Measurements from ENCODE around the gene DUOXA1. TPM values are rescaled to one million over a fixed set of nuclear protein-coding genes. Genes with fewer than 3 reads are reported as not detected.

Gene DUOXA1
- total RNA-seq, 1 donor from 2014 or later = not detected

GRCh38 chr15:45134046-45134445, 4.4 kb upstream of the DUOXA1 start:
- no peak for ATAC-seq
- DNase-seq (ENCODE audit: low spot score) = no peak

DNA sequence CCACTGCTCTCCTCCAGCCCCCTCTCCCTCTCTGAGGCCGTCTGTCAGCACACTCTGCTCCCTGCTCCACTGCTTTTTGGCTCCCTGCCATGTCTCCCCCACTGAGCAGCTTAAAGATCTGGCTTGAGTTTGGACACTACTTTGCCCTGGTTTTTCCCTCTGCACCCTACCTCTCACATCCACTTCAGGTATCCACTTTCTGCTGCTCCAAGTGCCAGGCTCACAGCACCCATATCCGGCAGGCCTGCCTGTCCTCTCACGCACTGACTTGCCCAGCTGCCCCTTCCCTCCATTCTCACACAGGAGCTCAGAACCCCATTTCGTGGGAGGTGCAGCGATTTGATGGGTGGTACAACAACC, 3.9 kb upstream of the DUOXA1 start:
- ATAC-seq = no peak
- no peak for DNase-seq (ENCODE audit: low spot score)

- DNase-seq (ENCODE audit: low spot score) (no peak), ATAC-seq (no peak)
Observed at GRCh38 chr15:45132844-45133560, 3.3 kb upstream of the DUOXA1 start.

DNA sequence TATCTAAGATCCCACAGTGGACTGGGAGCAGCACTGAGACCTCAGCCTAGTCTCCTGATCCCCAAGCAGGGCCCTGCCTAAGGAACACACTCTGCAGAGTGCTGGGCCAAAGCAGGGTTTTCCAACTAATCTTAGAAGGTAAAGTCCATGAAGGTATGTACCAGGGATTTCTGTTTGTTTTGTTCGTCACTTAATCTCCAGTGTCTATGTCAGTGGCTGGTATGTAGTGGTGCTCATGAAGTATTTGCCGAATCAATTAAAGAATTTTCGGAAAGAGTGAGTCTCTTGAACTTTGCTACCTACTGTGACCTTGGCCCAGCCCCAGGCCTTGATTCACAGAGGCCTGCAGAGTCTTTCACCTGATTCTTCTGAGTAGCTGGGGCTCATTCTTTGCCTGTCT, 1.8 kb upstream of the DUOXA1 start:
- DNase-seq (ENCODE audit: low spot score) = no peak

DNA sequence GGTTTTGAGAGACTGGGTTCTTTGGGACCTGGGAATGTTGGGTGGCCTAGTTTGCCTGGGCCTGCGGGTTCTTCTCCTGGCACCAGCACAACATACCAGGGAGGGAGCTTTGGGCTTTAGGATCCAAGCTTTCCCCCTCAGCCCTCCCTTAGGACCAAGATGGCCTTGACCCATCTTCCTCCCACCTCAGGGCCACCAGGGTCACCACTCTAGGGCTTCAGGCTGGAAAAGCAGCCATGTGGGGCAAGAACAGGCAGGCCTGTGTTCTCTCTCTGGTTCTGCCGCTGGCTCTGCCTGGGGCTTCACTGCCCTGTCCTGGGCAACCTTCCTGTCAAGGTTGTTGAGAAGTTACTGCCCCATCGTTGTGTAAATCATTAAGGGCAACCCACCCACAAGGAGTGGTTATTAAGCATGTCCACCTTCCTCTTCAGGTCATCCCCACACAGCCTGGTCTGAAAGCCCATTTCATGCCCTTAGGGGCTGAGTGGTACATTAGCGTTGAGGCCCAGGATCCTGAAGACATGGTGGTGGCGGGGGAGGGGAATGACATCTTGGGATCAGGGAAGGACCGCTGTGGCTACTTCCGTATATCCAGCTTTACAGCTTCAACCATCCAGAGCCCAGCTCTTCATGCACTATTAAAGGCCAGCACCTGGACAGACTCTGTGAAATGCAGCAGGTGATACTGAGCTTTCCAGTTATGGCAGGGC, 767 bp upstream of the DUOXA1 start:
- no peak for DNase-seq (ENCODE audit: low spot score)

More for the DNA sequence above, 1.8 kb upstream of the DUOXA1 start:
- ATAC-seq = no peak

DNA sequence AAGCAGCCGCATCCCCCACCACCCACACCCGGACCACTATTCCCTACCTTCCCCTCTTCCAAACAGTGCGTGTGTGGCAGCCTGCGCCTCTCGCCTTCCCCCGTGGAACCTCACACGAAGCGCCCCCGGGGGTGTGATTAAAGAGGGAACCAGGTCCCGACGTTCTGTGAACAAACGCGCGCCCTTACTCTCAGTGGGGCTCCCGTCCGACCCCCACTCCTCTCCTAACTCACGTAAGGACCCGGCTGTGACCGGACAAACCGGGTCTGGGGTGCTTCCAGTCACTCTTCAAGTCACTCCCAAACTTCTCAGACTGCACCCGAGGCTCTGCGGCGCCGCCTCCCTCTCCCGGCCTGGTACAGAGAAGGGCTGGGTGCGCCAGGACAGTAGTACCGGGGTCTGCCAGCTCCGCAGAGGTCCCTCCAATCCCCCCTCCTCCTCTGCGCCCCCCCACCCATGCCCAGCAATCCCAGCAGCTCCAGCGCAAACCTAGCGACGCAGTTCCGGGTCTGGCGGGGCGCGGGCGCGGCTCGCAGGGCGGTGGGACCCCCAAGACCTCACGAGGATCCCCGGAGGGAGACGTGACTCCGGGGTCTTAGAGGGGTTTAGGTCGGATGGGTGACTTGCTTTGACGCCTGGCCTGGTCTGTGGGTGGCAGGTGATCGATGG, 574 bp downstream of the DUOXA1 start:
- DNase-seq (ENCODE audit: low spot score) (no peak), ATAC-seq (no peak)

More for the DNA sequence above, 767 bp upstream of the DUOXA1 start:
- ATAC-seq = no peak

DNA sequence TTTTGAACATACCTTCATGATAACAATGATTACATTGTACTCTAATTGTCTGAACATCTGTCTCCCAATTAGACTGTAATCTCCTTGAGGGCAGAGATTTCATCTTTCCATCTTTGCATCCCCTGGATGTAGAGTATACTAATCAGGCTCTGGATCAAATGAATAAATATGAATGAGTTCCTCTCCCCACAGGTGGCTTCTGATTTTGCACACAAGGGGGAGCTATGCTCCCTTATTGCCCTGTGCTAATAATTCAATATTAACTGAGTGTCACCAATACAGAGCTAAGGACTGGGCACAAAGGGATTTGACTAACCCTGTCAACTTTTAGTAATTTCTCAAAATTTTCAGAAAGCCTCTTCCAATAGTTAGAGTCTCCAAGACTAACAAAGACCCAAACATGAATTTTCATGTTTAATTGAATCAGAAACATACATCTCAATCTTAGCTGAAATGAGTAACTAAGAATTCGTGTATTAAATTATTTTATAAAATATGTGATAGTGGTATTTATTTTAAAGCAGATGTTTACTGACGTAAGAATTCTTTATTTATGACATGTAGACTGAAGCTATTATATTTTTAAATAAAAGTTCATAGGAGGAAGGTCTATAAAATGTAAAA, 3.0 kb downstream of the DUOXA1 start:
- no peak for DNase-seq (ENCODE audit: low spot score)
- ATAC-seq = peak; percentile 89

DNA sequence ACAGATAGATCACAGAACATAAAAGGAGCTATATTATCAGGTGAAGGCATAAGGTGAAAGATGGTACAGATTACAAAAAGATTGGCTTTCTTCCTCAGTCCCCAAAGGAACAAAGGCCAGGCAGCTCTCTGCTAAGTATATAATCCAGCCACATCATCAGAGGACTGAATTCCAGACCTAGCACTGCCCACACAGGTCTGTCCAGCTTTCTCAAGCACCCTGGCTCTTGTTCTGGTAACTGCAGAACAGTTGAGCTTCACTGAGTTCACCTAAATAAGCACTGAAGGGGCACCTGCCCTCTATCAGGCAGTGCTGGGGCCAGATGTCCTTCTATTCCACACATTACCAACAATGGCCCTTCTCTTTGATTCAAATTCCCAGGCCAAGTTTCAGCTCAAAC, 6.3 kb downstream of the DUOXA1 start:
- DNase-seq (ENCODE audit: low spot score) (no peak), ATAC-seq (no peak)

DNA sequence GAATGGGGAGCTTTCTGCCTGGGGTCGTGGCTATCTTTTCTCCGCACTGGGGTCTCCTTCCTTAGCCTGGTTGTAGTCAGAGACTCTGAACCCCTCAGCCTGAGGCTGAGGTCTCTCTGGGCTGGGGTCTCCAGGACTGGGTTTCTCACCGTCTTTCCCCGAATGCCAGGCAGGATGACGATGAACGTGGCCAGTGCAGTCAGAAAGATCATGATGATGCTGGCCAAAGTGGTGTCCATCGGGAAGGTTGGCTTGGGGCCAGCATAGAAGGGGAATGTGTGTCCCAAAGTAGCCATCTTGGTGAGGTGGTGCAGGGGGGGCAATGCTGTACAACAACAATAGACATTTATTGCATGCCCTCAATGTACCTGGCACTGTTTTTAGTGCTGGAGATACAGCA, 7.0 kb downstream of the DUOXA1 start:
- DNase-seq (ENCODE audit: low spot score) (no peak), ATAC-seq (no peak)

GRCh38 chr15:45121706-45122417, 7.8 kb downstream of the DUOXA1 start:
- ATAC-seq = no peak
- DNase-seq (ENCODE audit: low spot score) = no peak

DNA sequence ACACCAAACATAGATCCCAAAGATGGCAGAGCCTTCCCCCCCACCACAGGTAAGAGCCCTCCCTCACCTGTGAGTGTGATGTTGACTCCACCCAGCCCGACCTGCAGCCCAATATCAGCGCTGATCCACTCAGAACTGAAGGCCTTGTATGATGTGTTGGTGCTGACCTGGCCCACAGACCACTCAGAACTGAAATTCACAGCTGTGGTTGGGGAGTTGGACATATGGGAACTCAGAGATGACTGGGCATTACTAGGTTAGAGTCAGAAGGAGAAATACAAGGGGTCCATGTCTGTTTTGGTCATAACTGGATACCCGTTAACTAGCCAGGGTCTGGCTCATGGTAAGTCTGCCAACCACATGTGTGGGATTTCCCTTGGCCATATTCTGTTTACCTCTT, 8.7 kb downstream of the DUOXA1 start:
- DNase-seq (ENCODE audit: low spot score) (no peak), ATAC-seq (no peak)

DNA sequence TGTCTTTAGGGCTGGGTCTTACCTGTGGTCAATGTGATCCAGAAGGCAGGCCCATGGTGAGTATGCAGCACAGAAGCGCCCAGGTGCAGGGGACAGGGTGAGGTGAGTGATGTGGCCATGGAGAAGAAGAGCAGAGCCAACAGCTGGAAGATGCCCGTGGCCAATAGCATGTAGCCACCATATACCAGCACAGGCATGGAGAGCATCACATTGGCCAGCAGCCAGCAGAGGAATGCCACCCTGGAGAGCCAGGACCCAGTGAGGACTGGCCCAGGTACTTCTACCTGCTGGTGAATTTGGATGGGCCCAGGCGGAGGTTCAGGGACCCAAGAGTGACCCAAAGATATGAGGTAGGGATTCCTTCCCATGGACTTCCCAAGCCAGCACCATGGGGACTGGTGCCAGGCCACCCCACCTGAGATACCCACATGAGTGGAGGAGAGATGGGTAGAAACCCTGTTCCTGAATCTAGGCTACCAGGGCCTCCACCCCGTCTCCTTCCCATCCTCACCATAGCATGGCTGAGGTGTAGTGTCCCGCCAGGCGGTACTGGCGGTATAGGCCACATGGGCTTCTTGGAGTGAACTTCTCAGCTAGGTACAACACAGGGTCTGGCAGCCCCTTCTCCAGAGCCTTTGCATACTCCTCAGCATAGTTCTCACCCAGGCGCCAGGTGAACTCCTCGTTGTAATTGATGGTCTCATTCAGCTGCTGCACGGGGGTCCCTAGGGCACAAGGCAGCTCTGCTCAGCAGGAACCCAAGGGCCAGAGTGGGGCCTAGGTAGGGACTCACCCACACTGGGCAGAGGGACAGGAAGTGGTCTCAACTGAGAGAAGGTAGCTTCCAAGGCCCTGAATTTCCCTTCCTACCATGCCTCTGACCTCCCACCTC, 9.4 kb downstream of the DUOXA1 start:
- DNase-seq (ENCODE audit: low spot score) = no peak

GRCh38 chr15:45118996-45119395, 10.7 kb downstream of the DUOXA1 start:
- DNase-seq (ENCODE audit: low spot score) (no peak), ATAC-seq (no peak)

More for the DNA sequence above, 9.4 kb downstream of the DUOXA1 start:
- ATAC-seq = no peak

DNA sequence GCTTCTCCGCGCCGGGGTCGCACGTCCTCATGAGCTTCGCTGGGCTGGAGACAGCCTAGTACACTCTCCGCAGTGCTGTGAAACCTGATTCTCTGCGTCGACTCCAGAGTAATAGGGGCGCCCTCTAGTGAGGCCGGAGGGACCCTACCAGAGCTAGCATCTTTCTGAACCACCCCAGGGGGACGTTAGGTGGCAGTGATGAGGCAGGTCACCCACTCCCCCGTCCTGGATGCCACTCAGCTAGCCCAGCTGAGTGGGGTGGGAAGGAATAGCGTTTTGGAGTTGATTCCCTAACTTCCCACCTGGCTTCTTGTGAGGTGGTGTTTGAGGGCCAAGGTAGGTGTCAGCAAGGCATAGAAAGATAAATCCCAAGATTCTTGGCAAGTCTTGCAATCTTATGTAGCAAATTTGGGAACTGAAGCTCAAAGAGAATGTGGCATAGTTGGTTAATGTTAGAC, 11.5 kb downstream of the DUOXA1 start:
- peak; percentile 97 for ATAC-seq

DNA sequence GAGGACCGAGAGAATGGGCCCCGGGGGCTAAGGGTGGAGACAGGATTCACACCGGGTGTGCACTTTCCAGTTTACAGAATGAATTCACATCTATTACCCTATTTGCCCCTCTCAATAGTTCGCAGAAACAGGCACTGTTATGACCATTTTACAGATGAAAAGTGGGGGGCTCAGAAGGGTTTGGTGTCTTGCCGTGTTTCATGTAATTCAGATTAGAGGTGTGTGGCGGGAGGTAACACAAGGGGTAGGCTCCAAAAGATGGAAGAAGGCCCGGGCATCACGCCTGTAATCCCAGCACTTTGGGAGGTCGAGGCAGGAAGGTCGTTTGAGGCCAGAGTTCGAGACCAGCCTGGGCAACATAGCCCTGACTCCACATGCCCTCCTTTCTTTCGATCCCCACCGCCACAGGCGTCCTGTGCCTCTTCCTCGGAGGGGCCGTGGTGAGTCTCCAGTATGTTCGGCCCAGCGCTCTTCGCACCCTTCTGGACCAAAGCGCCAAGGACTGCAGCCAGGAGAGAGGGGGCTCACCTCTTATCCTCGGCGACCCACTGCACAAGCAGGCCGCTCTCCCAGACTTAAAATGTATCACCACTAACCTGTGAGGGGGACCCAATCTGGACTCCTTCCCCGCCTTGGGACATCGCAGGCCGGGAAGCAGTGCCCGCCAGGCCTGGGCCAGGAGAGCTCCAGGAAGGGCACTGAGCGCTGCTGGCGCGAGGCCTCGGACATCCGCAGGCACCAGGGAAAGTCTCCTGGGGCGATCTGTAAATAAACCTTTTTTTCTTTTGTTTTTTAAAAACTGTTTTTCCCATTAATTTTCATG, 12.2 kb downstream of the DUOXA1 start:
- ATAC-seq (peak; percentile 40), DNase-seq (ENCODE audit: low spot score) (no peak)

More for the DNA sequence above, 11.5 kb downstream of the DUOXA1 start:
- peak; percentile 88 for DNase-seq (ENCODE audit: low spot score)

DNA sequence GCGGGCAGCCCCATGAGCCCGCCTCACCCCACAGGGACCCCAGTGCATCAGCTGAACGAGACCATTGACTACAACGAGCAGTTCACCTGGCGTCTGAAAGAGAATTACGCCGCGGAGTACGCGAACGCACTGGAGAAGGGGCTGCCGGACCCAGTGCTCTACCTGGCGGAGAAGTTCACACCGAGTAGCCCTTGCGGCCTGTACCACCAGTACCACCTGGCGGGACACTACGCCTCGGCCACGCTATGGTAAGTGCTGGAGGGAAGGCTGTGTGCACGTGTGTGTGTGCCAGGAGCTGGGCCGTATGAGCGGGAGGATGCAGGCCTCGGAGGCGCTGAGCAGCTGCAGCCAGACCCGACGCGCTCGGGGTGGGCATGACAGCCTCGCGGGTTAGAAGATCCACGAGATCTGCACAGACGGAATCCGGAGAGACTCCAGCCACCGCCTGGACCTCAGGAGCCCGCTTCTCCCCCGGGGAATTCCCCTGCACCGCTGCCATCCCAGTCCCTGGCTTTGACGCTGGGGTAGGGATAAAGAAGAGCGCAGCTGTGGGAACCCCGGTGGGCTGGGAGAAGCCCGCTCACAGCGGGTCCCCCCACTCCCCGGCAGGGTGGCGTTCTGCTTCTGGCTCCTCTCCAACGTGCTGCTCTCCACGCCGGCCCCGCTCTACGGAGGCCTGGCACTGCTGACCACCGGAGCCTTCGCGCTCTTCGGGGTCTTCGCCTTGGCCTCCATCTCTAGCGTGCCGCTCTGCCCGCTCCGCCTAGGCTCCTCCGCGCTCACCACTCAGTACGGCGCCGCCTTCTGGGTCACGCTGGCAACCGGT, 13.0 kb downstream of the DUOXA1 start:
- DNase-seq (ENCODE audit: low spot score) (no peak), ATAC-seq (no peak)

DNA sequence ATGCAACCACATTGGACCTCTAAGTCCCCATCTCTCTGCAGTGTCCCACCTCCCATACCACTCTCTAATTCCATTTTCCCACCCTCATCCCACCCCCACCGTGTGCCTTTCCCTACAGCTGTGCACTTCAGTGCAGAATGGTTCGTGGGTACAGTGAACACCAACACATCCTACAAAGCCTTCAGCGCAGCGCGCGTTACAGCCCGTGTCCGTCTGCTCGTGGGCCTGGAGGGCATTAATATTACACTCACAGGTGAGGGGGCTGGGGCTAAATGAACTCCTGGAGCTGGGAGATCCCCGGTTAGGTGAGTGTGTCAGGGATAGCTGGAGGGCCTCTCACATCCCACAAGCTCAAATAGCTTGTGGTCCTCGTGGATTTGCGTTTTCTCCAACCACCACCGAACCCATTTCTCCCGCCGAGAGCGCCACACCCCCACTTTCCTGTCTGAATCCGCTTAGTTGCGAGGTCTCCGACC, 13.6 kb downstream of the DUOXA1 start:
- DNase-seq (ENCODE audit: low spot score) (no peak), ATAC-seq (no peak)

- ATAC-seq (no peak), DNase-seq (ENCODE audit: low spot score) (no peak)
Observed at GRCh38 chr15:45115312-45115820, 14.3 kb downstream of the DUOXA1 start.

All from left lobe of liver (tissue), 2 donors.